NCI-H2029 treated with DMSO at 0.1 percent for 48 hours (cell line): ENCODE results near the gene TMEM161B.
"Not testable (repeated sequence)": the region's sequence is repeated elsewhere in the genome, so short reads cannot be mapped to it uniquely, and the experiment has no call there.

Experiments
- DNase-seq: peaks from one replicate; lab custom pipeline; 2025; lab: John Stamatoyannopoulos, UW

The TMEM161B gene

DNA sequence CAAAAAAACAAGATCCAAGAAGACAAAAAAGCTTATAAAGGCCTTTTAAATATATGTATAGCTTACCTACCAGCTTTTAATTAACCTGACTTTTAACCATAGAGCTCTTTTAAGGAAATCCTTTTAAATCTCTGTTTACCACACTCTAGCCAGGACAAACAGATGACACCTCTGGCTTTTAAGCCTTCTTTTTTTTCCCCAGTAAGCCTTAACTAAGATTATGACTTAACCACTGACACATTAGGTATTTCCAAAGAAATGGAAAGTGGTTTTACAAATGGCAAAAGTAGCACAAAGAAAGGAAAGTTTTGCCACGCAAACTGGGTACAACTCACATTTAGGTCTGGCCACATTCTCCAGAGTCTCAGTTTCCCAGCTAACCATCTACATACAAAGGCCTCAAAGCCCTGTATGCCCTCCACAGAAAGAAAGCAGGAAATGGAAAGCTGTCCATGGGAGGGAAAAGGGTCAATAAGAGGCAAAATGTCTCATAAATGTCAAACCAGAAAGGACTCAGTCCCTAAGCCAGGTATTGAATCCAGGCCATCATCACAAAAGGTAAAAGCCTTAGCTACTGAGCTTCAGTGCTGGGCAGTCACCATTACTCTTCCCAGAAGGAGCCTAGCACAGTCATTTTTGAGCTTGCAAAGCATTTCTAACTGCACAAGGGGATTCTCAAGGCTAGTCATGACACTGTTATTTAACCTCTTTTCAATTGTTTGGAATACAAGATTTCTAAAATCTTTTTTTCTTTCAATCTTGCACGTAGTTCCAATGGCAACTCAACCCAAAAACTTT lies 19.7 kb downstream of the TMEM161B start:
- no peak for DNase-seq

DNA sequence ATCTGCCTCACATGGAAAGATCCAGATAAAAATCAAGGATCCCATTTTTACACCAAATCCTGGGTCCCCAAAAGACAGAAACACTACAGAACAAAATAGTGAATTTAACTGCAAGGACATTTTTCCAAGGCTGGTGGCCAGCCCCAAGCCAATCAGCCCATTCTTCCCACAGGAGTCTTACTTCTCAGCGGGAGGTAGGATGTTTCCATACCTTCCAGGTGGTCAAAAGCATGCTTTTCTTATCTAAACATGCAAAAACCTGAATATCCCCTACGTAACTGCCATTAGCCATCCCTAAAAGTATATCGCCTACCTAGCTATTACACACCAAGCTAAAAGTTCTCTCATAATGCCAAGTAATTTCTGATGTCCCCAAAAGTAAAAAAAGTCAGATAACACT lies 20.6 kb downstream of the TMEM161B start:
- DNase-seq: no peak

DNA sequence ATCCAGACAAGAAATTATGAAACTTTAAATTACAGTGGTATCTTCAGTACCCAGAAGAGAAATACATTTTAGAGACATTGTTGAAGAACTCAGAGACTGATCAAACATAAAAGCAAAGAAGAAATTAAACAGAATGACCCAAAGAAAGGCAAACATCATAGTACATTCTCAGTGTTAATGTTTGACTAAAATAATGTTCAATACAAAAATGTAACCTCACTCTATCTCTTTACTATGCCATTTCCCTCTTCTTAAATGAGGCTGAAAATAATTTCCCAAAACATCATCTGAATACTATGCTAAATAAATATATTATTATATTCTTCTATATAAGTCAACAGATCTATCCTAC lies 22.8 kb downstream of the TMEM161B start:
- DNase-seq: no peak

DNA sequence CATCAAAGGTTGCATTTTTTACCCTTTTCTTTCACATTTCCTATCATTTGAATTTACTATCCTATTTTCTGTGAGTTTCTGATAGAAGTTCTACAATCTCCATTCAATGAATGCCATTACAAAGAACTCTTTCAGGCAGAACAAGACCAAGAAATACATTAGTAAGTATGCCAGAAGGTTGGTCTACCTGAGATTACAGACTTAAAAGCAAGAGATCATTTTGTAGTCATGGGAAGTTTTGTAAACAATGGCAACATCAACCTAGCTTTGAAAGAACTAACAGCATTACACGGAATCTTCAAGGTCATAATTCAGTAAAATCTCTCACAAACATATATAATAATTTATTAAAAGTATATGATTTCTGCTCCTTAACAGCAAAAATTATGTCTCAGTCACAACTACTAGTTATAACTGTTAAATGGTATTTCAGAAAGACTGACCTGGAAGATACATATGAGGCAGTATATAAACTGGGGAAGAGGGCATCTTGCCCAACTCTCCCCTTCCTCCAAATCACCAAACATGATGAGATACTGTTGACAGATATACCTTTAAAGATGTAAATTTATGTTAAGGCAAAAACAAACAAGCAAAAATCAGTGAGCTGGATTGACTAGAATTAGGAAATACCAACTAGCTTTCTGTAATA lies 23.3 kb downstream of the TMEM161B start:
- DNase-seq: no peak

DNA sequence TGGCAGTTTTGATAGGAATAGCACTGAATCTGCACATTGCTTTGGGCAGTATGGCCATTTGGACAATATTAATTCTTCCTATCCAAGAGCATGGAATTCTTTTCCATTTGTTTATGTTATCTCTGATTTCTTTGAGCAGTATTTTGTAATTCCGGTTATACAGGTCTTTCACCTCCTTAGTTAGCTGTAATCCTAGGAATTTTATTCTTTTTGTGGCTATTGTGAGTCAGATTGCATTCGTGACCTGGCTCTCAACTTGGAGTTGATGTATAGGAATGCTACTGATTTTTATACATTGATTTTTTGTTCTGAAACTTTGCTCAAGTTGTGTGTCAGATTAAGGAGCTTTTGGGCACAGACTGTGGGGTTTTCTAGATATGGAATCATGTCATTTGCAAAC lies 24.0 kb downstream of the TMEM161B start:
- no peak for DNase-seq

DNA sequence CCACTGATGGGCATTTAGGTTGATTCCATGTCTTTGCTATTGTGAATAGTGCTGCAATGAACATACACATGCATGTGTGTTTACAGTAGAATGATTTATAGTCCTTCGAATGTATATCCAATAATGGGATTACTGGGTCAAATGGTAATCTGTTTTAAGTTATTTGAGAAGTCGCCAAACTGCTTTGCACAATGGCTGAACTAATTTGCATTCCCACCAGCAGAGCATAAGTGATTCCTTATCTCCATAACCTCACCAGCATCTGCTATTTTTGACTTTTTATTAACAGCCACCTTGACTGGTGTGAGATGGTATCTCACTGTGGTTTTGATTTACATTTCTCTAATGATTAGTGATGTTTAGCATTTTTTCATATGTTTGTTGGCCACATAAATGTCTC lies 25.2 kb downstream of the TMEM161B start:
- DNase-seq: not testable (repeated sequence)

DNA sequence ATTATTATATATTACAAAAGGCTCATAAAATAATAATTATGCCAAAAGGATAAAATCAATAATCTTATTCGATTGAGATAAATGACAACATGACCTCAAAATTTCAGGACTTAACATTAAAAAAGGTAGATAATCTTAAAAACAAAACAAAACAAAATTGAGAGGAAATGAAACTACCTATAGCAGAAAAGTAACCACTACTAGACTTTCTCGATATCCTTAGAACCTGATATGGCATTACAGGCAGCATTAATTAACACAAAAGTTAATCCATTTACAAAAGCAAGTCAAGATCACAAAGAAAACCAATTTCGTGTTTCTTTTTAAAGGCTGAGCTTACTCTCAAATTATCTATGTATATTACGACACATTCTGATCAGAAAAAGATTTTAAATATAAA lies 29.9 kb downstream of the TMEM161B start:
- no peak for DNase-seq

DNA sequence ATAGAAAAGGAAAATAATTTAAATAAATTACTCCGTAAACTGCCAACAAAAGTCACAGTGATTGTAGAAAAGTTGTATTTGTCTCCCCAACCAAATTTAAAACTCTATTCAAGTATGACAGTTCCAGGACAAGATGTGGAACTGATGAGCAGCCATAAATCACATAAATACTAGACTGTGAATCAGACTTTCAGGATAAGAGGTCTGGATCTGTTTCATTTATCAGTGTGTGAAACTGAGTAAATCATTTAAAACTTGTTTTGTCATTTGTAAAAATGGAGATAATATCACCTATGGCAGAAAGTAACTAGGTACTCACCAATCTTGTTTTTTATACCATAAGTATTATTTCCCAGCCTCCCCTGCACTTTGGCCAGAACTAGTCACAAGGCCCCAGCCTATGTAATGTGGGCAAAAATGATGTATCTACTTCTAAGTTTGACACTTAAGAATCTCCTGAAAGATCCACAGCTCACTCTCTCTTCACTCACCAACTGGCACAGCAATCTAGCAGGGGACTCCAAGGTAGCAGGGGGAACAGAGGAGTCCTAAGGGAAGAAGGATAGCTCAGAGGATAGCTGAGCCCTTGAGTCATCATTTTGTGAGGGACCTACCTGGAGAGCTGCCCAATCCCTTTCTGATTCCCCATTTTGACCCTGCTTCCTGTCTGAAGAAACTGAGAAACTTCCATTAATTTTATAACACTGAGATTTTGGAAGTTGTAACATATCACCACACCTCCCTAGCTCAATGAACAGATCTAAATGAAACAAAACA lies 31.6 kb downstream of the TMEM161B start:
- no peak for DNase-seq

DNA sequence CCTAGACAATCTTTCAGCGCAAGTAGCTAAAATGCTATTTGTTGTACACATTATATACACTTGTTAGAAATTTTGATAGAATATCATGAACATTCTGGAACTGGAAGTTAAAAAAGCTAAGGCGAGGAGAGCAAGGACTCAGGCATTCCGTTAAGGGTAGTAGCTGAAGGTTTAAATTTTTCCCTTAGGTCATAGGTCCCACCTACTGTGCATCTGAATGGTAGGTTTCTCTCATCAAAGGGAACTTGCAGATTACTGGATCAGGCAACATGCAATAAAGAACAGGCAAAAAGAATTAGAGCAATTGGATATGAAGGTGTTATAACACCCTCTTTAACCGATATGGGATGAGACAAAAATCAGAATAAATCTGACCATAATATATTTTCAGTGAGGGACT lies 32.8 kb downstream of the TMEM161B start:
- DNase-seq: no peak

DNA sequence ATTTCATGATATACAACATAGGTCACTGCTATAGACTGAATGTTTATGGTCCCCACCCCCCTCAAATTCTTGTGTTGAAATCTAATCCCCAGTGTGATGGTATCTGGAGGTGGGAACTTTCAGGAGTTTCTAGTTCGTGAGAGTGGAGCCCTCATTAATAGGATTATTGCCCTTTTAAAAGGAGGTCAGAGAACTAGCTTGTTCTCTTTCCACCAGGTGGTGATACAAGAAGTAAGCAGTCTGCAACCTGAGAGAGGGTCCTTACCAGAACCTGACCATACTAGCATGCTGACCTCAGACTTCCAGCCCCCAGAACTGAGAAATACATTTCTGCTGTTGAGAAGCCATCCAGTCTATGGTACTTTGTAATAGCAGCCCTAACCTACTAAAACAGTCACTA lies 33.3 kb downstream of the TMEM161B start:
- DNase-seq: no peak

DNA sequence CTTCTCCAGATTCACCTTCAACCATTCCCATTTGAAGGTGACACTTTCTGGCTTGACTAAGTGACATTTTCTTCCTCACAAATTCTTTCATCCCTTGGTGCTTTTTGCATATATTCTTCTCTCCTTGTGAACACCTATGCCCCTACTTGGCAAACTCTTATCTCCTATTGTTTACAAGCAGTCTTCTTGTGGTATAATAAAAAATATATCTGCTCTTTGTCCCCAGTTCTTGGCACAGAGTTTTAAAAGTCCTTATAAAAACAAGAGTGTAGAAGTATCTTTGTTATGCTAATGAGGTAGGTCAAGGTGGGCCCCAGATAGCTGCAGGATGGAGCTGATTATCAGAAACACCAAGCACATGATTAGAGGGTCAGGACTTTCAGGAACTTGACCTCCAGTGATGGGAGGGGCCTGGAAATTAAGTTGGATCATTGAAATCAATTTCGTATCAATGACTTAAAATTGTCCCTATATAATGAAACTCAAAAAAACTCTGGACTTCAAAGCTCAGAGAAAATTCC lies 38.0 kb downstream of the TMEM161B start:
- DNase-seq: no peak

DNA sequence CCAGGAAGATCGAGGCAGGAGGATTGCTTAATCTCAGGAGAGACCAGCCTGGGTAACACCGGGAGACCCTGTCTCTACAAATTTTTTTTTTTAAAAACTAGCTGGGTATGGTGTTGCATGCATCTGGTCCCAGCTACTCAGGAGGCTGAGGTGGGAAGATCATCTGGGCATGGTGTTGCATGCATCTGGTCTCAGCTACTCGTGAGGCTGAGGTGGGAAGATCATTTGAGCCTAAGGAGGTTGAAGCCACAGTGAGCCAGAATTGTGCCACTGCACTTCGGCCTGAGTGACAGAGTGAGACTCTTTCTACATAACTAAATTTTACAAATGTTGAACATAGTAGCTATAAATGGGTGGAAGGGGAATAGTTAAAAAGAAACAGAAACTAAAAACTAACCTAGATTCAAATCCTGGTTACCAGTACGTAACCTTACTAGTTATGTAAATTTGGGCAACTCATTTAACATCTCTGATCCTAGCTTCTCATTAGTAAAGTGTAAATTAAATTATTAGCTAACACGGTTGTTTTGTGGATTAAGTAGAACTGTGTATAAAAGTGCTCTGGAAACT lies 41.7 kb downstream of the TMEM161B start:
- DNase-seq: no peak

DNA sequence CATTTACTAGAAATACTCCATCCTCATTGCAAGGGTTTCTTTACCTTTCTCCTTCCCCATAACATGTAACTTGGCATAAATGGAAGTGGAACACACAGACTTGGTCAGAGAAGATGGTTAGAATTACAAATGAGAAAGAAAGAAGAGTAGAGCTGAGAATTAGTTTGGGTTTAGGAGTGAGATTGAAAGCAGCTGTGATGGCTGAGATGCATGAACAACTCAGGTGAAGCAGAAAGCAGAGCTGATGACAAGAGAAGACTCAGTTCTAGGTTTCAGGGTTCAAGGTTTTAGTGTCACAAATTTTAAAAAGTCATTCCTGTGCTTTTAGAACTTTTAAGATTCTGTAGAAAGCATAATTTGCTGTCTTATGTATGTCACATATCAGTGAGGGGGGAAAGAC lies 54.0 kb downstream of the TMEM161B start:
- no peak for DNase-seq

DNA sequence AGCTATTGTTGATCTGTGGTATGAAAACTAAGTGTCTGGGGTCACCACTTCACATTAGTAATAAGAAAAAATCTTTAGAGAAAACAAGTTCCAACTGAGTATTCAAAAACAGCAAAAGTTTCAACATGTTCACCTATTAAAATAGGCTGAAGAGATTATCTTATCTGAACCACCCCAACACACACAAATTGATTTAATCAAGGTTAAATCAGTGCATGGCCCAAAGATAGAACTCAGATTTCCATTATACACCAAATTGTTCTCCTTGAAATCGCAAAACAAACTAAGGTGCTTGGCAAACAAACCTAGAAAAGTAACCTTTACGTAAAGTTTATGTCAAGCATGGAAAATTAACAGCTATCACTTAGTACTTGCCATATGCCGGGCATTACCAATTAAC lies 61.1 kb downstream of the TMEM161B start:
- no peak for DNase-seq

DNA sequence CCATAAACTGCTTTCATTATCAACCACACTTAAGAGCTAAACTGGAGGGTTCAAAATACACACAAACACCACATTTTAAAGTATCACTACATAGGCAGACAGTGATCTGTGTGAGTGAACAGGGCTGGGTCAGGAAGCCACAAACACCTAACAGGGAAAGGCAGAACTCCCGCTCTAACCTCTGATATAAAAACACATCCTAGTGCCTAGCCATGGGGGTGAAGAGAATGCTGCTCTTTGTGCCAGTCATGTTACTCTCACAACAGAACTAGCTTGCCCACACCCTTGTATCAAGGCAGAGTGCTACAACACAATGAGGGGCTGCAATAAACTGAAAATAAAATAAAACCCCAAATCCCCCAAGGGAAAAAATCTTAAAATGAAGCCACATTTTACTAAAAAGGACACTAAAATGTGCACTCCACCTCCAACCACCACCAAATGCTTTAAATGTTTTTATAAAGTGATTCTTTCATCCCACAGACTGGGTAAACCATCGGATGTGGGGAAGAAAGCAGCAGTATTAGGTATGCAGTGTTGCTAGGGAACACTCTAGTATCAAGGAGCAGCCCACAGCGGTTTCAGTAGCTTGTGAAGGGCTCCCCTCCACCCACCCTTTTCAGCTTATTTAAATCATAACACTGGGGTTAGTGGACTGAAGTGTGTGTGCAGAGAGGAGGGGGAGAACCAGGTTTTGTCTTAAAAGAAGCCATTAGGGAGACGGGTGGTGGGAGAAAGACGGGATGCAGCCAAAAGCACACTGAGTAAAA lies 64.5 kb downstream of the TMEM161B start:
- no peak for DNase-seq

DNA sequence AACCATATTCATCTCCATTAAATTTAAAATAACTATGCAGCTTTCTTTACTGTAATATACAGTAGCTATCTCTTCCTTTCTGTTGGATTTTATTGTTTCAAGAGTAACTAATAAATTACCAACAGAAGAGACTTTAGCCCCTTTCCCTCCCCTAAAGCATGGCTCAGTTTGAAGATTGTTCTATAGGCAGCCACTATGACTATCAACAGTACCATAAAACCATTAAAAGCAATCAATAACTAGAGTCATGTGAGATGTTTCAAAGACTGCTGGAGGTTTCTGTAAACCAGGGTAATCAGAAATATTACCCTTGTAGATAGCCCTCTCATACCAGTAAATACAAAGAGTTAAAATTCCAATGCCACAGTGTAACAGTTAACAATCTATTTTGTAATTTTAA lies 73.0 kb downstream of the TMEM161B start:
- DNase-seq: no peak

DNA sequence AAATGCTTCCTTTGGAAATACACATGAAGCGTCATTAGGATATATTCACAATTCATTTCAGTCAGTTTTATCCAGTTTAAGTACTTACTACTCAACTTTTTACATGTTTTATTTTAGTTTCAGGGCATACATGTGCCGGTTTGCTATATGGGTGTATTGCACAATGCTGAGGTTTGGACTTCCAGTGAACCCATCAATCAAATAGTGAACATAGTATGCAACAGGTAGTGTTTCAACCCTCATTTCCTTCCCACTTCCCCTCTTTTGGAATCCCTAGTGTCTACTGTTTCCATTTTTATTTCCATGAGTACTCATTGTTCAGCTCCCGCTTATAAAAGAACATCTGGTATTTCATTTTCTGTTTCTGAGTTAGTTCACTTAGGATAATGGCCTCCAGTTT lies 74.7 kb downstream of the TMEM161B start:
- DNase-seq: no peak

DNA sequence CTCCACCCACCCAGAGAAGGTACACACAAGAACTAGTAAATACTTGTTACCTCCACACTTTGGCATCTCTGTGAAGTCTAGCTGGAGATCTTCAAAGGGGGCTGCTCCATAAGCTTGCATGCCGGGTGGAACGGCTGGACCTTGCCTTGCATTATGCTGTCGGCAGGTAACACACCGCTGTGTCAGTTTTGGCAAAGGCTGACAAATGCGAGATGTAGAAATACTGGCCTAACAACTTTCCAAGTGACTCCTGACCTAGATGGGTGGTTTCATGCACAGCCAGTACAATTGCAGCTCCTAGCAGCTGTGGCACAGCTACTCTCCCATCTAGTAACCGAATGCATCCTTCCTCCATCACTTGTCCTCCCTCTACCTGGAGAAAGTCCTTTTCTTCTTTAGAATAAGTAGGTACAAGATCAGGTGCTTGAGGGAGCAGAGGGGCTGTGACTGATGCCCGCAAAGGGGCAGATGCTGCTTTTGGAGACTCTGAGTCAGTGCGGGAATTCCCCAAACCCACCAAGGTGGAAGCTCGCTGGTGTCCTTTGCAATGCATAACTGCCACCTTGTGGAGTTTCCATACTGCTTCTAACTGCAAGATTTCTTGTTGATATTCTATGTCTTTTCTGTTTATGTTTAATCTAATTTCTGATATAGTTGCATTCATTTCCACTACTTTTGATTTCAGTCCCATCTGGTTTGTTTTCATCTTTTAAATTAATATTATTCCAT lies 78.4 kb downstream of the TMEM161B start:
- DNase-seq: no peak

DNA sequence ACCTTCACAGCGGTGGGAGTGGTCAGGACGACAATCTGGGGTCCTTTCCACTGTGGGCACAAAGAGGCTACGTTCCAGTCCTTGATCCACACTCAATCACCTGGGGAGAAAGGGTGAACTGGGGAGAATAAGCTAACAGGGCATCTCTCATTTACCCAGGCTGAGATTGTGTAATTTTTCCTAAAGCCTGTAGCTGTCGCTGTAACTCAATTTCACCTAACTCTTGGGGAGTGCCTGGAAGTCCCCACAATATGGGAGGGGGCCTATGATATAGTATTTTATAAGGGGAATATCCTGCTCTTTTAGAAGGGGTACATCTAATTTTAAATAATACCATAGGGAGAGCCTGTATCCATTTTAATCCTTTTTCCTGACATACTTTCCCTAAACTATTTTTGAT lies 79.2 kb downstream of the TMEM161B start:
- DNase-seq: not testable (repeated sequence)

DNA sequence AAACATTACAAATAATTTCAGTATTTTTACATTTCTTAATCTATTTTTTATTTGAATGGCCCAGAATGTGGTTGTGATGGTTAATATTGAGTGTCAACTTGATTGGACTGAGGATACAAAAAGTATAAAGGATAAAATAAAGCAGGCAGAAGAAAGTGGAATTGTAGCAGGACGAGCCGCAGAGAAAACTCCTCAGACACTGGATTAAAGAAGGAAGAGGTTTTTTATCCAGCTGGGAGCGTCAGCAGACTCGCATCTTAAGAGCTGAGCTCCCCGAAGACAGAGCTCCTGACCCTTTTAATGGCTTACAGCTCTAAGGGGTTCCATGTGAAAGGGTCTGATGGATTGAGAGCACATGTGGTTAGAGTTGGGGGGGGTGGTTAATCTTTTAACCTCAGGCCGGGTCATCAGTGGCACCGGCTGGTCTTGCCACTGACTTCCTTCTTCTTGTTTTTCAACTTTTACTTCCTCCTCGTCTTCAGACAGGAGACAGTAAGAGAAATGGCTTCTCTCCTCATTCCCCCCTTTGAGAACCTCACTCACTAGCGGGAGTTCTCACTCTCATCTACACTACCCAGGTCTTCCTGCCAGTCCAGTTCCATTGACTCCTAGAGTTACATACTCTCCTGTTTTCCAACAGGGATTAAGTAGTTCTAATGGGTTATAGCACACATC lies 80.0 kb downstream of the TMEM161B start:
- DNase-seq: no peak

DNA sequence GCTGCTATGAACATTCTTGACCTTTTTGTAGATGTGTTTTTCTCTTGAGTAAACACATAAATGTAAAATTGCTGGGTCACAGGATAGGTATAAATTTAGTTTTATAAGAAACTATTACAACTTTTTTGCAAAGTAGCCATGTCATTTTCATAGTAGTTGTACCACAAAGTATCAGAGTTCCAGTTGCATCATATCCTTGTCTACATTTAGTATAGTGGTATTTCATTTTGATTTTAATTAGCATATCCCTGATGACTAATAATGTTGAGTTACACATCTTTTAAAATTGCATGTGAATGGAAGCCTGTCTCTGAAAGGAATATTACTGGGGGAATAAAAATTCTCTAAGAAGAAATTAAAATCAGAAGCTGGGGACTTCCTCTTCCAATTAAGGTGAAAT lies 85.4 kb downstream of the TMEM161B start:
- DNase-seq: no peak
